Hepatocyte (in vitro differentiated cells): ENCODE data around the gene VARS1. TPM values are rescaled to one million over a fixed set of nuclear protein-coding genes. Genes with fewer than 3 reads are reported as not detected.

Source experiments
- DNase-seq: peaks from one replicate; pipeline ENCODE4 v3.0.0-alpha.2; 2016; ENCODE audit warnings: low spot score
- H2AFZ ChIP-seq: fragments of 200-600 bp; sonication (generic); 2 replicates; pipeline ENCODE4 v1.6.0; 2016; ENCODE audit warnings: antibody characterized with exemption, mild to moderate bottlenecking
- H3K27ac ChIP-seq: fragments of 200-600 bp; sonication (generic); 2 replicates; pipeline ENCODE4 v1.5.1; 2016; ENCODE audit warnings: mild to moderate bottlenecking
- H3K27me3 ChIP-seq: fragments of 200-600 bp; sonication (generic); 2 replicates; pipeline ENCODE4 v1.6.1; 2016
- H3K36me3 ChIP-seq: fragments of 200-600 bp; sonication (generic); replicated peaks from 2 replicates; pipeline ENCODE4 v1.5.1; 2016; ENCODE audit warnings: low read depth; ENCODE audit not compliant: insufficient read depth
- H3K4me1 ChIP-seq: fragments of 200-600 bp; sonication (generic); 2 replicates; pipeline ENCODE4 v1.5.1; 2016; ENCODE audit warnings: mild to moderate bottlenecking, moderate library complexity; ENCODE audit not compliant: insufficient read depth
- H3K4me2 ChIP-seq: fragments of 200-600 bp; sonication (generic); 2 replicates; pipeline ENCODE4 v1.6.0; 2016
- H3K4me3 ChIP-seq: fragments of 200-600 bp; sonication (generic); 2 replicates; pipeline ENCODE4 v1.5.1; 2016; ENCODE audit warnings: mild to moderate bottlenecking
- H3K79me2 ChIP-seq: fragments of 200-600 bp; sonication (generic); 2 replicates; pipeline ENCODE4 v1.6.0; 2017; ENCODE audit warnings: mild to moderate bottlenecking
- H3K9me2 ChIP-seq: fragments of 200-600 bp; sonication (generic); replicated peaks from 2 replicates; pipeline ENCODE4 v1.6.0; 2017; ENCODE audit warnings: mild to moderate bottlenecking; ENCODE audit not compliant: insufficient read depth
- H3K9me3 ChIP-seq: fragments of 200-600 bp; sonication (generic); 2 replicates; pipeline ENCODE4 v1.5.1; 2016; ENCODE audit warnings: low read depth, mild to moderate bottlenecking
- H4K20me1 ChIP-seq: fragments of 200-600 bp; sonication (generic); 2 replicates; pipeline ENCODE4 v1.6.0; 2016; ENCODE audit warnings: mild to moderate bottlenecking; ENCODE audit not compliant: insufficient read depth, poor library complexity, severe bottlenecking
- EZH2 ChIP-seq: fragments of 200-600 bp; sonication (generic); IDR thresholded peaks from 2 replicates; pipeline ENCODE4 v1.6.1; 2016; ENCODE audit warnings: antibody characterized with exemption, mild to moderate bottlenecking, borderline replicate concordance
- EZH2phosphoT487 ChIP-seq: fragments of 200-600 bp; sonication (generic); IDR thresholded peaks from one replicate; pipeline ENCODE4 v1.6.1; 2018; ENCODE audit warnings: antibody characterized with exemption, mild to moderate bottlenecking, low read depth, moderate library complexity; ENCODE audit not compliant: unreplicated experiment, severe bottlenecking
- WGBS: methylation state at CpG from one replicate; pipeline ENCODE4 v1.1.6; 2016; ENCODE audit warnings: low lambda C conversion rate; ENCODE audit errors: missing lambda C conversion rate; 5-methylcytosine and 5-hydroxymethylcytosine counted together
- polyA plus RNA-seq: library from polyadenylated mRNA; unstranded; fragments of >200 nt; fragmentation: Nextera tagmentation; extraction: Ambion mirVana; gene quantifications from 2 replicates; pipeline ENCODE4 v1.2.1, GENCODE V29; 2016
- total RNA-seq: library from RNA; depleted of rRNA; stranded (reverse); fragments of >200 nt; gene quantifications from 2 replicates; pipeline ENCODE4 v1.2.3, GENCODE V29; 2014
- TF ChIP-seq, protein P1 (sequence below): fragments of 200-600 bp; sonication (generic); IDR thresholded peaks from 2 replicates; pipeline ENCODE4 v1.5.1; 2016; ENCODE audit warnings: antibody characterized with exemption, mild to moderate bottlenecking; ENCODE audit not compliant: poor library complexity

Gene VARS1
- total and polyA plus RNA-seq, 2 experiments from 2014 or later = 36.6 to 51.0 TPM

DNA sequence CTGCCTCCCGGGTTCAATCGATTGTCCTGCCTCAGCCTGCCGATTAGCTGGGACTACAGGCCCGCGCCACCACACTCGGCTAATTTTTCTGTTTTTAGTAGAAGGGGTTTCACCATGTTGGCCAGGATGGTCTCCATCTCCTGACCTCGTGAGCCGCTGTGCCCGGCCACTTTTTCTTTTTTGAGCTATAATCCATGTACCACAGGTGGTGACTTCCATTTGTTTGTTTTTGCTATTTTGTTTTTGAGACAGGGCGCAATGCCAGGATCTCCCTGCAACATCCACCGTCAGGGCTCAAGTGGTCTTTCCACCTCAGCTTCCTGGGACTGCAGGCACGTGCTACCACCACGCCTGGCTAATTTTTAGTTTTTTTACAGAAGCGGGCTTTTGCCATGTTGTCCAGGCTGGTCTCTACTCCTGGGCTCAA is 40.5 kb upstream of the VARS1 start:
- Histone ChIP-seq H3K36me3 (no peaks in the 10 kb centered on the region), H3K27ac (peak overlapping the region; percentile 88), H3K79me2 (peaks cover 66% of the 10 kb centered on the region), H3K4me3 (peak overlapping the region; percentile 62), H2AFZ (no peak overlapping the region), H3K9me3 (no peaks in the 10 kb centered on the region), H3K4me2 (peak overlapping the region; percentile 82), H3K4me1 (peaks cover 26% of the 10 kb centered on the region), H4K20me1 (peaks cover 29% of the 10 kb centered on the region), H3K9me2 (no peaks in the 10 kb centered on the region), H3K27me3 (no peaks in the 10 kb centered on the region)
- 7% methylated on average over 14 of the region's 14 CpGs for WGBS
- DNase-seq = no peak
- no peak for TF ChIP-seq EZH2
- TF ChIP-seq, protein P1, sequence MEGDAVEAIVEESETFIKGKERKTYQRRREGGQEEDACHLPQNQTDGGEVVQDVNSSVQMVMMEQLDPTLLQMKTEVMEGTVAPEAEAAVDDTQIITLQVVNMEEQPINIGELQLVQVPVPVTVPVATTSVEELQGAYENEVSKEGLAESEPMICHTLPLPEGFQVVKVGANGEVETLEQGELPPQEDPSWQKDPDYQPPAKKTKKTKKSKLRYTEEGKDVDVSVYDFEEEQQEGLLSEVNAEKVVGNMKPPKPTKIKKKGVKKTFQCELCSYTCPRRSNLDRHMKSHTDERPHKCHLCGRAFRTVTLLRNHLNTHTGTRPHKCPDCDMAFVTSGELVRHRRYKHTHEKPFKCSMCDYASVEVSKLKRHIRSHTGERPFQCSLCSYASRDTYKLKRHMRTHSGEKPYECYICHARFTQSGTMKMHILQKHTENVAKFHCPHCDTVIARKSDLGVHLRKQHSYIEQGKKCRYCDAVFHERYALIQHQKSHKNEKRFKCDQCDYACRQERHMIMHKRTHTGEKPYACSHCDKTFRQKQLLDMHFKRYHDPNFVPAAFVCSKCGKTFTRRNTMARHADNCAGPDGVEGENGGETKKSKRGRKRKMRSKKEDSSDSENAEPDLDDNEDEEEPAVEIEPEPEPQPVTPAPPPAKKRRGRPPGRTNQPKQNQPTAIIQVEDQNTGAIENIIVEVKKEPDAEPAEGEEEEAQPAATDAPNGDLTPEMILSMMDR = no peak
- no peak for TF ChIP-seq EZH2phosphoT487

DNA sequence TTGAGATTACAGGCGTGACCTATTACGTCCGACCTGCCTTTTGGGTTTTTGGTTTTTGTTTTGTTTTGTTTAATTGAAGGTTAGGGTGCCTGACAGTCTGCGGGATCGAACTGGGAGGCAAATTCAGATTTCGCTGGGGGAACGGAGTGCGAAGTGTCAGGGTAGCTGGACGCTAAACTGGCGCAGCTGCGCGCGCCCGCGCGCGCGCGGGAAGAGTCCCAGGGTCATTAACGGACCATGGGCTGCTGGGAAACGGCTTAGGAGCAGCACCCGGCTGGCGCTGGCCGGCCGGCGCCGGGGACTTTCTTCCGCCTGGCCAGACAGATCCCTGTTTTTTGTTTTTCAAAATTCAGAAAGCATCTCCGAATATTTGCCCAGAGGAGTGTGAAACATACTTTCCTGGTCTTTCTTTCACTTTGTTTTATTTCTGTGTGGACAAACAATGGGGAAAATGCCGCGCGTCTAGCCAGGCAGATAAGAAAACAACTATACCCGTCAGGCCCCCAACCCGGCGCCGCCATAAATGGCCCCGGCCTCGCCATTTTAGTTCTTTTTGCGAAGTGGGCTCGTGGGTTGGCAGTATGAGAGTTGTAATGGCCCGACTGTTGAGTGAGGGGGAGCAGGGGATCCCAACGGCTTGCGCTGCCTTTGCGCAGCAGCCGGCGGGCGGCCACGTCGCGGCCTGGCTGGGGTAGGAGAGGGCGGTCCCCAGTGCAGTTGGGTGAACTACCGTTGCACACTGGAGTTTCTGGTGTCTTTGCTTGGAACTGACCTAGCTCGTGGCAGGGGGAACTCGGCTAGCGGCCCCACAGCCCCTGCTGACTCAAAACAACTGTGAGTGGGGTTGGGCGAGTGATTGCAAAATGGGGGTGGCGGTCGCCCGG is 39.1 kb upstream of the VARS1 start:
- H3K36me3 ChIP-seq = no peaks in the 10 kb centered on the region
- H3K27me3 ChIP-seq = no peaks in the 10 kb centered on the region
- H3K4me3 ChIP-seq = peak overlapping the region; percentile 62
- H3K27ac ChIP-seq = peak overlapping the region; percentile 88
- H3K4me2 ChIP-seq = peak overlapping the region; percentile 82
- peaks cover 28% of the 10 kb centered on the region for H3K4me1 ChIP-seq
- H3K9me2 ChIP-seq = no peaks in the 10 kb centered on the region
- 2% methylated on average over 59 of the region's 59 CpGs for WGBS
- TF ChIP-seq EZH2 (no peak), EZH2phosphoT487 (no peak)
- TF ChIP-seq, protein P1 = no peak
- H3K79me2 ChIP-seq = peaks cover 78% of the 10 kb centered on the region
- no peaks in the 10 kb centered on the region for H3K9me3 ChIP-seq
- DNase-seq = peak; percentile 94
- H2AFZ ChIP-seq = peak overlapping the region; percentile 51
- peaks cover 29% of the 10 kb centered on the region for H4K20me1 ChIP-seq

DNA sequence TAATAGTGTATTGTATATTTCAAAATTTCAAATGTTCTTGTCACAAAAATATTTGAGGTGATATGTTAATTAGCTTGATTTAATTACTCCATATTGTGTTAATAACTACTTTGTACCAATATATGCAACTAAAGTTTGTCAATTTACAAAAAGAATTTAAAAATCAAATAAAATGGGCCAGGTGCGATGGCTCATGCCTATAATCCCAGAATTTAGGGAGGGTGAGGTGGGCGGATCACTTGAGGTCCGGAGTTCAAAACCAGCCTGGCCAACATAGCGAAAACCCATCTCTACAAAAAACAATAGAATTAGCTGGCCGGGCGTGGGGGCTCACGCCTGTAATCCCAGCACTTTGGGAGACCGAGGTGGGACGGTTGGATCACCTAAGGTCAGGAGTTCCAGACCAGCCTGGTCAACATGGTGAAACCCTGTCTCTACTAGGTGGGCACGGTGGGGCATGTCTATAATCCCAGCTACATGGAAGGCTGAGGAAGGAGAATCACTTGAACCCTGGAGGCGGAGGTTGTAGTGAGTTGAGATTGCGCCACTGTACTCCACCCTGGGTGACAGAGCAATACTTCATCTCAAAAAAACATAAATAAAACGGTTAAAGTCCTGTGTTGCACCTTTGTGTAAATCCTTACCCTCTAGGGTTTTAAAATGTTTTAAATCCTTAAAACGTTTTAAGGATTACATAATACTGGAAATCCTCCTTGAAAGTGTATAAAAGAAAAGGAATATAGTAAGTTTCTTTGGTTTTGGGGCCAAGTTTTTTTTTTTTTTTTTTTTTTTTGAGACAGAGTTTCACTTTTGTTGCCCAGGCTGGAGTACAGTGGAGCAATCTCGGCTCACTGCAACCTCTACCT is 36.0 kb upstream of the VARS1 start:
- no peaks in the 10 kb centered on the region for H3K9me2 ChIP-seq
- H3K27ac ChIP-seq = peak overlapping the region; percentile 86
- peaks cover 4% of the 10 kb centered on the region for H4K20me1 ChIP-seq
- peak overlapping the region; percentile 85 for H3K4me2 ChIP-seq
- TF ChIP-seq, protein P1 = no peak
- no peak for TF ChIP-seq EZH2
- TF ChIP-seq EZH2phosphoT487 = no peak
- peaks cover 54% of the 10 kb centered on the region for H3K79me2 ChIP-seq
- H2AFZ ChIP-seq = no peak overlapping the region
- peaks cover 15% of the 10 kb centered on the region for H3K4me1 ChIP-seq
- 92% methylated on average over 15 of the region's 15 CpGs for WGBS
- no peaks in the 10 kb centered on the region for H3K36me3 ChIP-seq
- no peaks in the 10 kb centered on the region for H3K27me3 ChIP-seq
- H3K4me3 ChIP-seq = peak overlapping the region; percentile 75
- DNase-seq = no peak
- H3K9me3 ChIP-seq = no peaks in the 10 kb centered on the region
